ENCODE results near the gene HOXB9. TPM values are rescaled to one million over a fixed set of nuclear protein-coding genes. Genes with fewer than 3 reads are reported as not detected.

Gene HOXB9
- total and polyA plus RNA-seq, 9 of the 15 experiments (the other 6 are each of a cell fraction or from before 2014, with no cell fraction given) = 3.1 to 196 (median 77.6) TPM

DNA sequence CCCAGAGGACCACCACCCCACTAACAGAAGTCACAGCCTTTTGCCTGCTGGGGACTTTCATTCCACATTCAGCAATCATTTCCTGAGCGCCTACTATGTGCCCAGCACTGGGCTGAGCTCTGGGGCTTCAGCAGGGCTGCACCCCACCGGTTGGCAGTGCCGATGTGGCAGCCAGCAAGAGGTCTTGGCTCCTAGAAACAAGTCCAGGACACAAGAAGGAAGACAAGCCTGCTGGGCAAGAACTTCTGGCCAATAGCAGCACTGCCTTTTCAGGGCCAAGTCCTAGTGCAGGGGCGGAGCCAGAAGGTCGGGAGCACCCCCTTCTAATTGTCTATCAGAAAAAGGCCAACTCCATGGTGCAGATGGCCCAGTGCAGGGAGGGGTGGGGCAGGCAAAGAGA is 13.0 kb upstream of the HOXB9 start (continued):
- TF ChIP-seq, protein P1, sequence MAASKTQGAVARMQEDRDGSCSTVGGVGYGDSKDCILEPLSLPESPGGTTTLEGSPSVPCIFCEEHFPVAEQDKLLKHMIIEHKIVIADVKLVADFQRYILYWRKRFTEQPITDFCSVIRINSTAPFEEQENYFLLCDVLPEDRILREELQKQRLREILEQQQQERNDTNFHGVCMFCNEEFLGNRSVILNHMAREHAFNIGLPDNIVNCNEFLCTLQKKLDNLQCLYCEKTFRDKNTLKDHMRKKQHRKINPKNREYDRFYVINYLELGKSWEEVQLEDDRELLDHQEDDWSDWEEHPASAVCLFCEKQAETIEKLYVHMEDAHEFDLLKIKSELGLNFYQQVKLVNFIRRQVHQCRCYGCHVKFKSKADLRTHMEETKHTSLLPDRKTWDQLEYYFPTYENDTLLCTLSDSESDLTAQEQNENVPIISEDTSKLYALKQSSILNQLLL (CRISPR knock-in tag; IDR thresholded peaks at IDR 0.05; ENCODE audit: borderline replicate concordance) = no peak
- TF ChIP-seq RFX5 (IDR thresholded peaks at IDR 0.05; ENCODE audit: low read depth, low read length) (no peak), RBBP5 (IDR thresholded peaks at IDR 0.05; ENCODE audit: borderline replicate concordance, insufficient read depth, low read length, poor library complexity, severe bottlenecking) (no peak), TBP (optimal IDR thresholded peaks at IDR 0.05; ENCODE audit: low read depth, low read length) (peak; percentile 25), LARP7 (IDR thresholded peaks at IDR 0.05) (no peak)
- TF ChIP-seq, protein P2, sequence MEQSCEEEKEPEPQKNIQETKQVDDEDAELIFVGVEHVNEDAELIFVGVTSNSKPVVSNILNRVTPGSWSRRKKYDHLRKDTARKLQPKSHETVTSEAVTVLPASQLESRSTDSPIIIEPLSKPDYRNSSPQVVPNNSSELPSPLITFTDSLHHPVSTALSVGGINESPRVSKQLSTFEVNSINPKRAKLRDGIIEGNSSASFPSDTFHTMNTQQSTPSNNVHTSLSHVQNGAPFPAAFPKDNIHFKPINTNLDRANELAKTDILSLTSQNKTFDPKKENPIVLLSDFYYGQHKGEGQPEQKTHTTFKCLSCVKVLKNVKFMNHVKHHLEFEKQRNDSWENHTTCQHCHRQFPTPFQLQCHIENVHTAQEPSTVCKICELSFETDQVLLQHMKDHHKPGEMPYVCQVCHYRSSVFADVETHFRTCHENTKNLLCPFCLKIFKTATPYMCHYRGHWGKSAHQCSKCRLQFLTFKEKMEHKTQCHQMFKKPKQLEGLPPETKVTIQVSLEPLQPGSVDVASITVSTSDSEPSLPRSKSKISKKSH (CRISPR knock-in tag; IDR thresholded peaks at IDR 0.05) = no peak
- TF ChIP-seq, protein P3, sequence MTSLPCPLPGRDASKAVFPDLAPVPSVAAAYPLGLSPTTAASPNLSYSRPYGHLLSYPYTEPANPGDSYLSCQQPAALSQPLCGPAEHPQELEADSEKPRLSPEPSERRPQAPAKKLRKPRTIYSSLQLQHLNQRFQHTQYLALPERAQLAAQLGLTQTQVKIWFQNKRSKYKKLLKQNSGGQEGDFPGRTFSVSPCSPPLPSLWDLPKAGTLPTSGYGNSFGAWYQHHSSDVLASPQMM (CRISPR knock-in tag; IDR thresholded peaks at IDR 0.05) = no peak

All from K562 (cell line).